ENCODE results near the gene DSCAML1.

The DSCAML1 gene

DNA sequence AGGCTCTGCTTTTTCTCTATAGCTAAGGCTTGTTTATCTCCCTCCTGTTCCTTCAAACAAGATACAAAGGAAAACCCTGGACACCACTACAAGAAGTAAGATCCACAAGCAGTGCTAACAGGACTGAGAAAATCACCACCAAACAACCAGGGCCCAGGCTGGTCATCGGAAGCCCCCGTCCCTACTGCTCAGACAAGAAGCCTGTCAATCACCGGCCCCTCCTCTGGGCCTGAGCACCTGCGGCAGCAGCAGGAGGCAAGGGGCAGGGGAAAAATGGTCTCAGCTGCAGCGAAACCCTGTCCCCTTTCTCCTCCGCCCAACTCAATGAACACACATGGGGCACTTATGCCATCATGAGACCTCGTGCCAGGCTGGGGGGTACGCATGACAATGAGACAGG lies 314.1 kb downstream of the DSCAML1 start:
- no peak for DNase-seq

DNA sequence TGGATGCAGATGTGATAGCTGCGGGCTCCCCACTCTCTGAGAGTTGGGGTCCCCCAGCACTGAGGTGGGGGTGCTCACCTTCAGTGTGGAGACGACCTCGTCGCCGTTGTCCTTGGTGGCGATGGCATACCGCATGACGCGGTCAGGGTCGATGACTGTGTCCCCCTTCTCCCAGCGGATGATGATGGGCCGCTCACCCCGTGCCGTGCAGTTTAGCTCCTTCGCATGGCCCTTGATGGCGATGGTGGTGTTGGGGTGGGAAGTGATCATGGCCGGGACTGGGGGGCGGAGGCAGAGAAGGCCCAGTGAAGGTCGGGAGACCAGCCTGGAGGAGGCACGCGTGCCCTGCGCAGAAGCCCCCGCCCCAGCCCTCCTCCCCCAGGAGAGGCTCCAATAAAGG lies 315.1 kb downstream of the DSCAML1 start:
- DNase-seq = no peak

- no peak for DNase-seq
Observed at GRCh38 chr11:117481036-117481435, 316.0 kb downstream of the DSCAML1 start.

DNA sequence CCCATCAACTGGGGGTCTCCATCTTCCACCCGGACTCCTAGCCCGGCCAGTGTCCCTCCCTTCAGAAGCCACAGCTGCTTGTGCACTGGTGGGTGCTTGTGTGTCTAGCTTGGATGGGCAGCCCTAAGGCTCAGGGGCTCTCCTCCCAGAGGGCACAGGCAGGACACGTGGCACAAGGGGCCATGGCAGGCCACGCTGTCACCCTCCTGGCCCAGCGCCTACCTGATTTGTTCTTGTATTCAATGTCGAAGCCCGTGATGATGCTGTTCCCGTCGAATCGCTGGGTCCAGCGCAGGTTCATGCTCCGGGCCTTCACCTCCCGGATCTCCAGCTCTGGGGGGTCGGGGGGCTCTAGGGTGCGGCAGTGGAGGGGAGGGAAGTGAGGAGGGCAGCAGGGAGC lies 316.8 kb downstream of the DSCAML1 start:
- no peak for DNase-seq

- DNase-seq = no peak
Observed at GRCh38 chr11:117479372-117479771, 317.6 kb downstream of the DSCAML1 start.

DNA sequence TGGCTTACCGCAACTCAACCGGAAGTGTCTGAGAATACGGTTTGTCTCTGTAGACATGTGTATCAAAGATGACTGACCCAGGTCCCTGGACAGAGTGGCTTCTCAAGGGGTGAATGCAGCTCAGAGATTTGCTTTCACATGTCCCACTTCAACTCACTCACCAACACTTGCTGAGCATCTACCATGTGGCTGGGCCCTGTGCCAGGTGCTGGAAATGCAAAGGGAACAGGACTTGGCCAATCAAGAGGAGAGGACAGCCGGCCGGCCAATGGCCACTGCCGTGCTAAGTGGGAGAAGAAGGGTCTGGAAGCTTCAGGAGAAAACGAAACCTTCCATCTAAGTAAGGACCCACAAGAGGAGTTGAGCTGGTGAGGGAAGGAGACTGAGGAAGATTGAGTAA lies 318.1 kb downstream of the DSCAML1 start:
- DNase-seq = no peak

DNA sequence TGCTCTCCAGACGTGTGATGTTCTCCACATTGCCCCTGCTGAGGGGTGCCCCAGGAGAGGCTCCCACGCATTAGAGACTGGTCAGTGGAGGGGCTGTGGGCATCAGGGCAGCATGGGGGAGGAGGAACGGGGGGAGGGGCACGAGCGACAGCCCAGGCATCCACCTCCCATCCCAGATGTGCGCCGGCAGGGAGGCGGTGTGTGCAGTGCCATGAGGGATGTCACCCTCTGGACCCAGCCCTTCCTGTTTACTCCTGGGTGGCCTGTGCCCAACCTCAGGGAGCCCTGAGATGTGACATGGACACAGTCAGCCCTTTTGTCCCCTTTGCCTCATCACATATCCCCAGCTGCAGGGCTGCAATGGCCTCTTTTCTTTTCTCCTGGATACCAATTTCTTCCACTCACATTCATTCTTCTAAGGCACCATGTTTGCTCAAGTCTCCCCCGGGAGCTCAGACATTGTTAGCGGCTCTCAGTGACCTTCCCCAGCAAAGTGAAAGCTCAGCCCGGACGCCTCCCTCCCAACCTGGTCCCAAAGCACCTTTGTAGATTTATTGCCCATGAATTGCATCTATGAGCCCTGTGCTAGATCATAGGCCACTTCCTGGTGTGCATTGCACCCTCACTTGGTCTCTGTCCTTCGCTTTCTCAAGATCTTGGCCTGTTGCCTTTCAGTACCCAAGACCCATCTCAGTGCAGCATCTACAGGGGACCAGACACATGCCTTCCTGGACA lies 318.7 kb downstream of the DSCAML1 start:
- no peak for DNase-seq

- no peak for DNase-seq
Observed at GRCh38 chr11:117477721-117478120, 319.3 kb downstream of the DSCAML1 start.

DNA sequence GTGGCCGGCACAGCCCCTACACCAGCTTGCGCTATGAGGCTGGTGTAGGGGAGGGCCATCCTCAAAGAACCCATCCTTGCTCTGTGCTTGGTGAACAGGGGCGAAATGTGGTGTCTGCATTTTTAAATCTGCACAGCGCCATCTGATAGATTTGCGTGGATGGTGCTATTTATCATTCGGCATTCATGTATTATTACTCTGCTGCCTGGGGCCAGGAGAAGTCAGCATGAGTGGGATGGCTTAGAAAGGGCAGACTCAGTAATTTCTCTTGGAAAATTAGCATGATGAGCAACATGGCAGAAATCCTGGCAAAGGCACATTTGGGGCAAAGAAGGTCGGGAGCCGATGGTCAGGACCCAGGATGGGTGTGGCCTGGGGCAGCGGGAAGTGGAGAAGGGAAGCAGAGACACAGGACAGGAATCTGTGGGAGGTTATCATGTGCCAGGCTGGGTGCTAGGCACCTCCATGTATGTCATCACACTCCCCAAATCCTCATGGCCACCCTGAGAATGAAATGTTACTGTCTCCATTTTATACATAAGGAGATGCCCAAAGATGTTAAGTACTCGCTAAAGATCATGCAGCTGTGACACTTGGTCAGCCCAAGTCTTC lies 320.4 kb downstream of the DSCAML1 start:
- DNase-seq = no peak

DNA sequence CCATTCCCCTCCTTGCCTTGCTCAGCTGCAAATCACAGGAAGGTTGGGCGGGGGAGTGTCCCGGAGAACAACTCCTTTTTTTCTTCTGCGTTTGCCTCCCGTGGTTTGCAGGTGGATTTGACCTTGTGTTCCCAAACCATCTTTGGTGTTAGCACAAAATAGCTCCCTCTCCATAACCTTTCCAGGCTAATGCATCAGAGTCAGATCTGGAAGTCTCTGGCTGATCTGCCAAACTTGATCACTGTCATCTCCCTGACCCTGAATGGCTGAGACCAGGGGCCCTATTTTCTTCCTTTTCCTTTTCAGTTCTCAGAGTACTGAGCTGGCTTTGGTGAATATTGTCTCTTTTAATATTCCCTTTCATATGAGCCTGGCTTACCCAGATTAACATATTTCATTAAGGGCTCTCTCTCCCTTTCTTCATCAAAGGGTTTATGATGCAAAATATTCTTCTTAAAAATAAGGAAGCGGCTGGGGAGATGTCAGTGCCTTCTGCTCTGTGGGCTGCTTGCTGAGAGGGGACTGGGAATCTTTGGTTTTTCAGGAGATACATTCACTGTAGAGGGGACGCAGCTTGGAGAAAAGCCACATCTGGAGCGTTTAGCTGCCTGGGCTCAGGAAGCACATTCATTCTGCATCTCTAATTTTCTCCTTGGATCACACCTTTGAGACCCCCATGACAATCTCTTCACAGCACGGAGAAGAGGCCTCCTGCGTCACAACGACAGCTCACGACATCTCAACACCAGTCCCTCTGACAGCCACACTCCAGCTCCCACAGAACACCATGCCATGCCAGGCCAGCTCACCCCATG lies 321.1 kb downstream of the DSCAML1 start:
- no peak for DNase-seq

- no peak for DNase-seq
Observed at GRCh38 chr11:117473481-117474091, 323.4 kb downstream of the DSCAML1 start.

DNA sequence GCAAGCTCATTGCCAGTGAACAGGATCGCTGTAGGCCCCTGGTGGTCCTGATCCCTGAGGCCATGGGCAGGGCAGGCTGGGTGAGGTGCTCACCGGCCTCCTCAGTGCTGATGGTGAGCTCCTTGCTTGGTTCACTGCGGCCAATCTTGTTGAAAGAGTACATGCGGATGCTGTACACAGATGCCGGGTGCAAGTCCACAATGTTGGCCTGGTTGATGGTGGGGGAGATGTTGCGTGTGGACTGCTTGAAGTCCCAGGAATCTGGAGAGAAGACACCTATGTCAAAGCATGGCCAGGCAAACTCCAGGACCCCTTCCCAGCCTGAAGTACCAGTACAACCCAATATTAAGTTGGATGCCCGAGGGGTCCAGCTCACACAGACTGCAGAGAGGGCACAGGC lies 325.2 kb downstream of the DSCAML1 start:
- no peak for DNase-seq

DNA sequence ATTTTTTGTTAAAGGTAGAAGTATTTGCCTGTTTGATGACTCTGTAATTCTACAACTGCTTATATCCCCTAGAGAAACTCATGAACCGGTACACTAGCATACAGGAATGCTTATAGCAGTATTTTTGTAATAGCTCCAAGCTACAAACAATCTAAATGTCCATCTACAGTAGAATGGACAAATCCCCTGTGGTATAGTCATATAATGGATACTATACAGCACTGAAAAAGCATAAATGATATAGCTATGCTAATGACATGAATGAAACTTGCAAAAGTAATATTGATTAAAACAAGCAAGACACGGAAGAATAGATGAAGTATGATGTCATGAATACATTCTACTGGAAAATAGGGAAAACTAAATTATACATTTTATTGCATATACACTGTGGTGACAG lies 326.4 kb downstream of the DSCAML1 start:
- no peak for DNase-seq

- no peak for DNase-seq
Observed at GRCh38 chr11:117468888-117469287, 328.1 kb downstream of the DSCAML1 start.

DNA sequence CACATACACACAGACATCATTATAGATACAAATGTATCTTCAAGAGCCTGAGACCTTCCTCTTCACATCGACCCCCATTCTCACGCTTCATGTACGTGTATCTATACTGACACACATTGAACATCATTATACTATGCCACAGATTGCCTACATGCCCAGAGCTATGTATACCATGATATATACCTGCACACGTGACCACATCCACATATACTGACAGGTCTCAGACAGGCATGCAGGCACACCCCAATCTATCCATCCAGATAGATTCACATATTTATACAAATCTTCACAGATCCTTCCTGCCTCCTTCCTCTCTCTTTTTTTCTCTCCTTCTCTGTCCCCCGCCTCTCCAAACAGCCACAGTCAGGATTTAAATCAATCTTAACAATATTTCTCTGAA lies 329.2 kb downstream of the DSCAML1 start:
- no peak for DNase-seq

- DNase-seq = no peak
Observed at GRCh38 chr11:117466966-117467365, 330.1 kb downstream of the DSCAML1 start.

- no peak for DNase-seq
Observed at GRCh38 chr11:117465236-117465997, 331.6 kb downstream of the DSCAML1 start.

DNA sequence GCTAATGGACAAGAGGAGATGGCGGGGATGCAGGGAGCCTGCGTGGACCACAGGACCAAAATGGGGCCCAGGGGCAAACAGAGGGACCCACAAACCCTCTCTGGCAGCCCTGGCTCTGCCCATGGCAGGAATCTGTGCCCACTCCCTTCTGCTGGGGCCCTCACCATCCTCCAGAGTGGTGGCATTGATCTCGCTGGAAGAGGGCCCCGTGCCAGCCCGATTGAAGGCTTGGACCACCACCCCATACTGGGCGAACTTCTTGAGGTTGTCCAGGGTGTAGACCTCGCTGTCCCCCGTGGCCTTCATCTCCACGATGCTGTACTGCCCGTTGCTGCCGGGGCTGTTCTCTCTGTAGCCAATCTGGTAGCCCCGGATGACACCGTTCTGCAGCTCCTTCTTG lies 332.2 kb downstream of the DSCAML1 start:
- DNase-seq = no peak

GRCh38 chr11:117462864-117463247 lies 334.2 kb downstream of the DSCAML1 start:
- no peak for DNase-seq

- DNase-seq = no peak
Observed at GRCh38 chr11:117462183-117462863, 334.7 kb downstream of the DSCAML1 start.

GRCh38 chr11:117461396-117462182 lies 335.4 kb downstream of the DSCAML1 start:
- DNase-seq = no peak

GRCh38 chr11:117459979-117460300 lies 337.1 kb downstream of the DSCAML1 start:
- DNase-seq = no peak

Measured in AML-193 (cell line).